ENCODE results near the gene ZNF189. TPM values are rescaled to one million over a fixed set of nuclear protein-coding genes. Genes with fewer than 3 reads are reported as not detected.

The ZNF189 gene
- total RNA-seq = 1 to 10 TPM; 5.4 to 7.6 (median 6.6) TPM

DNA sequence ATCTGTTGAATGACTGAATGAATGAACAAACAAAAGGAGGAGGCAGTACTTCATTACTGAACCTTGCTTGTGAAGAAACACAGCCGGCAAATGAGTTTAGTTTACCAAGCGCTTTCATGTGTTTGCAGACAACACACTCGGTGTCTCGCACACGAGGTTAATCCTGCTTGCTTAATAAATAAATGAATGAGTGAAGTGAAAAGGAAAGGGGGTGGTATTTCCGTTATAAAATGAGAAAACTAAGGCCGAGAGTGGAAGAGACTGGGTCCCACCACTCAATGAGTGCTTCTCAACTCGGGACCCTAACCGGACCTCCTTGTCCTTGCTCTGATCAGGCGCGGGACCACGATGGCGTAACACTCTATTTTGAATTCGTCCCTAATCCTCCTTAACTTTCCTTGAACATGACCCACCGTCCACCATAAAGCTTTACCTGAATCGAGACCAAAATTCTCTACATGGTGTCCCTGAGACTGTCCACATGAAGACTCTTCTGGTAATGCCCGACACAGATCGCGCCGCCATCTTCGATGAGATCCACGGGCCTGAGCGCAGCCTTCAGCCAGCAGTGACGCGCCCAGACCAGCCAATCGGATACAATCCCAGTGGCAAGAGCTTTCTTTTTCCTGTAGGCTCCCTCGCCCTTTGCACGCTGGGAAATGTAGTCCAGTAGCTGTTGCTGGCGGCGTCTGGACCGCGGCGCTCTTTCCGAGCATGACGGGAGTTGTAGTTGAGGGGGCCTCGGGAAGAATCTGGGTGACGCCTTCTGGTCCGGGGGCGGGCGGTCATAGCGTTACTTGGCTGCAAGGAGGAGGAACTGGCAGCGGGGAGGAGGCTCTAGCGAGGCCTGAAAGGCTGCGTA, at the start of gene ZNF189, which contains the start of gene MRPL50:
Gene ZNF189, plus strand, starts transcription at position 784 of the 862 bp plus-strand sequence. CDS start 306 bp downstream, outside the sequence.
Gene MRPL50, minus strand, starts transcription at position 551 of the 862 bp plus-strand sequence. Its CDS starts 26 bp downstream, at position 525.
- no peaks in the 10 kb centered on the region for H3K27me3 Mint-ChIP-seq (ENCODE audit: low read depth)
- H3K4me3 Mint-ChIP-seq = peak within 1 kb of the TSS; percentile 98
- peaks cover 56% of the 10 kb centered on the region for H3K36me3 Mint-ChIP-seq (ENCODE audit: insufficient read depth)
- DNase-seq (peak; percentile 93), ATAC-seq (peak; percentile 97)
- peaks cover 77% of the 10 kb centered on the region for H3K4me1 Mint-ChIP-seq (ENCODE audit: low read depth)
- peaks cover 11% of the 10 kb centered on the region for H3K9me3 Mint-ChIP-seq

DNA sequence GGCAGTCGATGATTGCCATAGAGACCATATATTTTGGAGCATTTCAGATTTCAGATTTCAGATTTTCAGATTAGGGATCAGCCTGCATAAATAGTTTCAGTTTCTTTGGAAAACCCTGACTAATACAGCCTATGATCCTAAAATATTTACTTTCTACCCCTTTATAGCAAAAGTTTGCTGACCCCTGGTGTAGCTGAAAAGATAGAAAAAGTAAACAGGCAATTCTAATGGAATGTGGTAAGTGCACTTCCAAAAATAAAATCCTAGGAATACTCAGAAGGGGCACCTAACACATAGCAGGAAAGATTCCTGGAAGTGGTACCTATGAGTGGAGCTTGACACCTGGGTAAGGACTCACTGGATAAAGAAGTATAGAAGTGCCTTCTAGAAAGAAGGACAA, 48.4 kb upstream of the ZNF189 start:
- Mint-ChIP-seq H3K27me3 (ENCODE audit: low read depth) (peaks cover 4% of the 10 kb centered on the region), H3K36me3 (ENCODE audit: insufficient read depth) (no peaks in the 10 kb centered on the region), H3K4me3 (no peak overlapping the region), H3K9me3 (no peaks in the 10 kb centered on the region), H3K4me1 (ENCODE audit: low read depth) (no peaks in the 10 kb centered on the region)
- DNase-seq (no peak), ATAC-seq (no peak)

DNA sequence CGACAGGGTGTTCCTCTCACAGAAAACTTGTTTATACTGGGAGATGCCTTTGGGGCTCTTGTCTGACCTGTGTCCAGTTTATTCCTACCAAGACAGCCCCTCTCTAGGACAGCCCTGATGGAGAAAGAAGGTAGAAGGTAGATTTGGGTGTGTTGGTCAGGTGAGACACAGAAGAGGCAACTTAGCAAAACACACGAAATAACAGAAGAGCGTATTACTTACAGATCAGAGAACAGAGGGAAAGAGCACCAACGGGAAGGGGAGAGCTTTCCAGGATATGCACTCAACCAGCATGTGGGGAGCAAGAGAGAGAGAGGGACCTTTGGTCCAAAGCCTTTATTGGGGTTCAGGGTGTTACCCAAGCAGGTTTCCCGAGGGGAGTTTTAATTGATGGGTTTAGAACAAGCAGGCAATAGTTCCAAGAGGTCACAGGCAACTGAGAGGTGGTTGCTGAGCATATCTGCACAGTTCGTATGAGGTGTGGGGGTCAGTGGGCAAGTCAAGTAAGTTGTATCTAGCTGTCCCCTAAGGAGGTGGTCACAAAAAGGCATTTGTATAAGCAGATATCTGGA, 45.7 kb upstream of the ZNF189 start:
- Mint-ChIP-seq H3K9me3 (no peaks in the 10 kb centered on the region), H3K4me1 (ENCODE audit: low read depth) (no peaks in the 10 kb centered on the region), H3K4me3 (no peak overlapping the region), H3K36me3 (ENCODE audit: insufficient read depth) (no peaks in the 10 kb centered on the region), H3K27me3 (ENCODE audit: low read depth) (peaks cover 4% of the 10 kb centered on the region)
- ATAC-seq (no peak), DNase-seq (no peak)

DNA sequence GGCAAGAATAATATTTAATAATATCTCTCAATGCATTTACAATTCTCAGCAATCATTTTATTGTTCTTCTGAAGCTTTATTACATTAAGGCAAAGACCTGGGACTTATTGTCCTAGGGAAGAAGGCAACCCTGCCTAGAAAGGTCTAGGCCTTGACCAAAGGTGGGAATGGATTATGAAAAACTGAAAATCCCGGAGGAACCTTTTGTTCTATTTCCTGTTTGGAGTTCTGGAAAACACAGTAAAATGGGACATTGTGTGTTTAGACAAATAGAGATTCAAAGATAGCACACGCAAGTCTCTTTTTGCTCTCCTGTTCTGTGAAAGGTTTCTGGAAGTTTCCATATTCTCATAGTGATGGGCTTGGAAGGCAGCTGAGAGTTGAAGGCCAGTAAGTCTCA, 45.0 kb upstream of the ZNF189 start:
- Mint-ChIP-seq H3K36me3 (ENCODE audit: insufficient read depth) (no peaks in the 10 kb centered on the region), H3K27me3 (ENCODE audit: low read depth) (peaks cover 3% of the 10 kb centered on the region), H3K9me3 (no peaks in the 10 kb centered on the region), H3K4me1 (ENCODE audit: low read depth) (no peaks in the 10 kb centered on the region), H3K4me3 (no peak overlapping the region)
- no peak for DNase-seq
- no peak for ATAC-seq

DNA sequence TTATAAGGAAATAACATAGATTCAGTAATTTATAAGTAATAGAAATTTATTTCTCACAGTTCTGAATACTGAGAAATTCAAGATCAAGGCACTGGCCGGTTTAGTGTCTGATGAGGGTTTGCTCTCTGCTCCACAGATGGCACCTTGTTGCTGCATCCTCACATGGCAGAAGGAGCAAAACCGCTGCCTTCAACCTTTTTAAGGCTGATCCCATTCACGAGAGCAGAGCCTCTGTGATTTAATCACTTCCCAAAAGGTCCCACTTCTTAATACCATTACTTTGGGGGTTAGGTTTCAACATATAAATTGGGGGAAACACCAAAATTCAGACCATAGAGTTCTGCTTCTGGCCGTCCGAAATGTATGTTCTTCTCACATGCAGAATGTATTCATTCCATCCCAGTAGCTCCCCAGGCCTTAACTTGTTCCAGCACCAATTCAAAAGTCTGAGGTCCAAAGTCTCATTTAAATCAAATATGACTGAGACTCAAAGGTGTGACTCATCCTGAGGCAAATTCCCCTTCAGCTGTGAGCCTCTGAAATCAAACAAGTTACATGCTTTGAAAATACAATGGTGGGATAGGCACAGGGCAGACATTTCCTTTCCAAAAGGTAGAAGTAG, 44.4 kb upstream of the ZNF189 start:
- Mint-ChIP-seq H3K9me3 (no peaks in the 10 kb centered on the region), H3K36me3 (ENCODE audit: insufficient read depth) (no peaks in the 10 kb centered on the region), H3K27me3 (ENCODE audit: low read depth) (peaks cover 2% of the 10 kb centered on the region), H3K4me1 (ENCODE audit: low read depth) (no peaks in the 10 kb centered on the region), H3K4me3 (no peak overlapping the region)
- no peak for ATAC-seq
- no peak for DNase-seq

DNA sequence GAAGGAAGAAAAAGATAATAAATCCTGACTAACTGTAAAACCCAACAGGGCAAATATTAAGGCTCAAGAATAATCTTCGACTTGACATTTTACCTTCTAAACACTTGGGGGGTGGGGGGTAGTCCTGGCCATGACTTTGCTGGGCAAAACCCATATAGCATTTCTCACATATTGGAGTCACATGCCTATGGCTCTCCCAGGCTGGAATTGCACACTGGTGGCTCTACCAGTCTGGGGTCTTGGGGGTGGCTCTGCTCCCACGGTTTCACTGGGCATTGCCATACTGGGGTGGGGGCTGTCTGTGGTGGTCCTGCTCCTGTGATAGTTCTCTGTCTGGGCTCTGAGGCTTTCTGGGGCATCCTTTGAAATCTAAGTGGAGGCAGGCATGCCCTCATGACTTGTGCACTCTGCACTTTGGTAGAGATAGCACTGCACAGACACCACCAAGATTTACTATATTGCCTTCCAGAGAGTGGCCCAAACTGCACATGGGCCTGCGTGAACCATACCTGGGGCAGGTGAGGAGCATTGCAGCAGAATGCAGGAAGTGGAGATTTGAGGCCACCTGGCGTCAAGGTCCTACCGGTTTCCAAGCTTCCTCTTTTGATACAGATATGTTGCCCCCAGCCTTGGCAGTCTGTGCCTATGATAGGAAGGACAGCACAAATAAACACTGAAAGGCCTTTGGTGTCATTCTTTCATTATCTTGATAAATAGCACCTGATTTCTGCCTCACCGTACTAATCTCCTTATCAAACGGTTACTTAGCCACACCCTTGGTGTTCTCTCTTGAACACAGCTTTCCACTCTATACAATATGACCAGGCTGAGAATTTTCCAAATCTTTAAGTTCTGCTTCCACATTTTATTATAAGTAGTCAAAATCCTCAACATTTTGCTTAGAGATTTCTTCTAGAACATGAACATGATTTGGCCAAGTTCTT, 43.6 kb upstream of the ZNF189 start:
- no peak for DNase-seq
- Mint-ChIP-seq H3K36me3 (ENCODE audit: insufficient read depth) (no peaks in the 10 kb centered on the region), H3K27me3 (ENCODE audit: low read depth) (peaks cover 2% of the 10 kb centered on the region), H3K9me3 (no peaks in the 10 kb centered on the region), H3K4me3 (no peak overlapping the region), H3K4me1 (ENCODE audit: low read depth) (no peaks in the 10 kb centered on the region)
- no peak for ATAC-seq

DNA sequence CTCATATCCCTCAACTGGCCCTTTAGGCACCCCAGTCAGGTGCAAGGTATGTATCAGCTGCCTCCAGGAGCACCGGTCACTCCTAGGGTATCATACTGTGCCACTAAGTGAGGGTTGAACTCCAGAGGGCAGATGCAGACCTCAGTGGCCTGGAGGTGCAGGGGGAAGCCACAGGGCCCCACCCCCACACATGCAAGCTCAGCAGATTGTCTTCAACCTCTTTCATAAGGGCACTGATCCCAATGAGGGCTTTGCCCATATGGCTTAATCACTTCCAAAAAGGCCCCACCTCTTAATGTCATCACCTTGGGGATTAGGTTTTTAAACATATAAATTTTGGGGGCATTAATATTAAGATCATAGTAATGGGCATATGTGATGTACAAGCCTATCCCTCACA, 42.0 kb upstream of the ZNF189 start:
- Mint-ChIP-seq H3K4me1 (ENCODE audit: low read depth) (no peaks in the 10 kb centered on the region), H3K27me3 (ENCODE audit: low read depth) (no peaks in the 10 kb centered on the region), H3K4me3 (no peak overlapping the region), H3K9me3 (no peaks in the 10 kb centered on the region), H3K36me3 (ENCODE audit: insufficient read depth) (no peaks in the 10 kb centered on the region)
- ATAC-seq = no peak
- DNase-seq = no peak

DNA sequence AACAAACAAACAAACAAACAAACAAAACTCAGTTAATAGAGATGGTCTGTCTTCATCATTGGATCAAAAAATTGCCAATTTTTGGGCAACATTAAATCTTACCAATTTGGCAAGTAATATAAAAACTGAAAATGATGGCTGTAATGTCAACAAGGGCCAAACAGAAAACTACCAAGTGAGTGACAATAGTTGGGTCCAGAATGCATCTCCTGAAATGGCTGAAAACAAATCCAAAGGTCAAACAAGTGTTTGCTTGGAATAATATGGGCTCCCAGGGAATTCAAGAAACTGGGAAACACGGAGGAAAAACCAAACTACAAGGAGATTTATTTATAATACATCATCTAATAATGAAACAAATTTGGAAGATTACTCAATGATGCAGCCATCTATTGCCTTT, 39.0 kb upstream of the ZNF189 start:
- no peaks in the 10 kb centered on the region for H3K4me1 Mint-ChIP-seq (ENCODE audit: low read depth)
- no peak overlapping the region for H3K4me3 Mint-ChIP-seq
- ATAC-seq = no peak
- H3K9me3 Mint-ChIP-seq = no peaks in the 10 kb centered on the region
- no peaks in the 10 kb centered on the region for H3K27me3 Mint-ChIP-seq (ENCODE audit: low read depth)
- no peak for DNase-seq
- H3K36me3 Mint-ChIP-seq (ENCODE audit: insufficient read depth) = no peaks in the 10 kb centered on the region

DNA sequence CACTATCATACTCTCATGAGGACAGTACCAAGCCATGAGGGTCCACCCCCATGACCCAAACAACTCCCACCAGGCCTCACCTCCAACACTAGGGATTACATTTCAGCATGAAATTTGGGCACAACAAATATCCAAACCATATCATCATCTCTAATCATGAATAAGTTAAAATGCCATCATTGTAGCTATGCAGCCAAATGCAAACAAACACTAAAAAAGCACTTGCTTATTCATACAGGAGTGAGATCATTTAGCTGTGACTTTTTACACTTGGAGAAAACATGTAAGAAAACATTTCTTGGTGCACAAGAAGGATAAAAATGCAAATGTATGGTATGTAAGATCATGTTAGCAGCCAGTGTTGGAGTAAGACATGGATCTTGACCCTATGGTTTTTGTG, 38.0 kb upstream of the ZNF189 start:
- Mint-ChIP-seq H3K27me3 (ENCODE audit: low read depth) (no peaks in the 10 kb centered on the region), H3K9me3 (no peaks in the 10 kb centered on the region), H3K4me3 (no peak overlapping the region), H3K4me1 (ENCODE audit: low read depth) (no peaks in the 10 kb centered on the region), H3K36me3 (ENCODE audit: insufficient read depth) (no peaks in the 10 kb centered on the region)
- ATAC-seq (no peak), DNase-seq (no peak)

DNA sequence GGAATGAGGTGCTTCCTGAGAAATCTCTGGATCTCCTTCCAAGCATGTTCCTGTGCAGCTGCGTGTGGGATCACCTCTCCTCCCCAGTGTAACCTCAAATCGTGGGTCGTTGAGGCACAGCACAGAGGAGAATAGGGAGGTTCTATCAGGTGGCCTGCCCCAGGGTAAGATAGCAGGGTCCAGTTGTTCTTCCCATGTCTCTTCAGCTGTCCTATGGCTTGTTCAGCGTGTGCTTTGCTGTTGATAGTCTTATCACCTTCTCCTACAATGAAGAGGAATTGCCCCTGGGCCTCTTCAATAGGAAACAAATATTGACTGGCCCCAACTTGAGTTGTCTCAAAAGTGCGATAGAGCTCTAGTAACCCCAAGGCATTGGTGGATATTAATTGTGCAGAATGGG, 36.2 kb upstream of the ZNF189 start:
- ATAC-seq (no peak), DNase-seq (no peak)
- Mint-ChIP-seq H3K4me1 (ENCODE audit: low read depth) (no peaks in the 10 kb centered on the region), H3K9me3 (no peaks in the 10 kb centered on the region), H3K36me3 (ENCODE audit: insufficient read depth) (no peaks in the 10 kb centered on the region), H3K4me3 (no peak overlapping the region), H3K27me3 (ENCODE audit: low read depth) (no peaks in the 10 kb centered on the region)

DNA sequence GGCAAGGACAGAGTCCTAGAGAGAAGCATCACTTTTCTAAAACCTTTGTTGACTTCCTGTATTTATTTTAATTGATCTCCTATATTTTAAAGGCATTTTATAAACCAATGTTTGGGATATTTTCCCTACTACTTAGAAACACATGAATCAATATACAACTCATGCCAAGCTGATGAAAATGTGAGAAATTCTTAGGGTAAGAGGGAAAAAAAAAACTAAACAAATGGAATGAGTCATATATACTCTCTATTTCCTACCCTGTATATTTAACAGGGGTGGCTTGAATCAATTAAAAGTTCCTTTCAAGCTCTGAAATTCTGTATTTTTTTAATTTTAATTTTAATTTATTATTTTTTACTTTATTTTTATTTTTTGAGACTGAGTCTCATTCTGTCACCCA, 33.5 kb upstream of the ZNF189 start:
- no peaks in the 10 kb centered on the region for H3K4me1 Mint-ChIP-seq (ENCODE audit: low read depth)
- H3K36me3 Mint-ChIP-seq (ENCODE audit: insufficient read depth) = no peaks in the 10 kb centered on the region
- no peaks in the 10 kb centered on the region for H3K9me3 Mint-ChIP-seq
- DNase-seq (no peak), ATAC-seq (no peak)
- no peaks in the 10 kb centered on the region for H3K27me3 Mint-ChIP-seq (ENCODE audit: low read depth)
- no peak overlapping the region for H3K4me3 Mint-ChIP-seq

DNA sequence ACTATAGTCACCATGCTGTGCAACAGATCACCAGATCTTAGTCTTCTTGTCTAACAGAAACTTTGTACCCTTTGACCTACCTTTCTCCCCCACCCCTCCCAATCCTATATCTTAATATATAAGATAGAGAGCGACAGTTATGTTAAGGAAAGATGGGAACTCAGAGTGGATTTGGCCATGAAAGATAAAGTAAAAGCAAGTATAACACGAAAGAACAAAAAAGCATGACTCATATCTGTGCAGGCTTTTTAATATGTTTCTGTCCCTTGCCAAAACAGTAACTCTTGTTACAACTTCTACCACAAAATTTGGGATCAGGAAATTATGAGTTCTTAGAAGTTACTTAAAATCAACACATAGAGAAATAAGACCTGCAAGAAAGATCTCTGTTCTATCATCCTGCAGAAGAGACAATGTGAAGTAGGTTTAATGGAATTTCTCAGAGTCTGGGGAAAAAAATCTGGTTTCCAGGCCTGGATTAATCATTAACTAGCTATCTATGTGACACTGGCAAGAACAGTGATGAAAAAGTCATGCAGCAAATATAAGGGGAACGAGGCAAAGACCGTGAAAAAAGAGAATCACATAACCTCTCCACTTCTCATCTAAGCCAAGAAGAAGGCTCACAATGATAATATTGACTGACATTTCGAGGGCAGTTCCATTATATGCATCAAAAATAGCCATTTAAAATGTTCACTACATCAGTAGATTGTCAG, 32.5 kb upstream of the ZNF189 start:
- H3K36me3 Mint-ChIP-seq (ENCODE audit: insufficient read depth) = no peaks in the 10 kb centered on the region
- H3K4me3 Mint-ChIP-seq = no peak overlapping the region
- no peak for DNase-seq
- ATAC-seq = no peak
- H3K9me3 Mint-ChIP-seq = no peaks in the 10 kb centered on the region
- no peaks in the 10 kb centered on the region for H3K27me3 Mint-ChIP-seq (ENCODE audit: low read depth)
- no peaks in the 10 kb centered on the region for H3K4me1 Mint-ChIP-seq (ENCODE audit: low read depth)

DNA sequence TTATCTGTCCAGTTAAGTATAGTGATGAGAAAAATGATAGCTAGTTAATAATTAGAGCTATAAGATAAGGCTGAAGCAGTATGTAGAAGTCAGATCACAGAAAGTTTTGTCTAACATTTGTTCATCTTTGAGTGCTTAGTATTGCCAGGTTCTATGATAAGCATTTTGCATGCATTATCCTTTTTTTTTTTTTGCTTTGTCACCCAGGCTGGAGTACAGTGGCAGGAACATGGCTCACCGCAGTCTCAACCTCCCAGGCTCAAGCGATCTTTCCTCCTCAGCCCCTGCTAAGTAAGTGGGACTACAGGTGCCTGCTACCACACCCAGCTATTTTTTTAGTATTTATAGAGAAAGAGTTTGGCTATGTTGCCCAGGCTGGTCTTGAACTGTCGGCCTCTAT, 31.3 kb upstream of the ZNF189 start:
- no peaks in the 10 kb centered on the region for H3K4me1 Mint-ChIP-seq (ENCODE audit: low read depth)
- H3K9me3 Mint-ChIP-seq = no peaks in the 10 kb centered on the region
- DNase-seq (no peak), ATAC-seq (no peak)
- H3K36me3 Mint-ChIP-seq (ENCODE audit: insufficient read depth) = no peaks in the 10 kb centered on the region
- no peaks in the 10 kb centered on the region for H3K27me3 Mint-ChIP-seq (ENCODE audit: low read depth)
- H3K4me3 Mint-ChIP-seq = no peak overlapping the region
